ENCODE results near the gene ACTL6A.

GRCh38 chr3:179544981-179545645 is 17.6 kb upstream of the ACTL6A start:
- TF ChIP-seq ZBTB33 (IDR thresholded peaks at IDR 0.05) (no peak), CTCF (IDR thresholded peaks at IDR 0.05; ENCODE audit: low read depth, low read length, missing input control) (no peak), GABPA (IDR thresholded peaks at IDR 0.05 in 1 of 2, conservative IDR thresholded peaks at IDR 0.05 in 1 of 2) (no peak), RAD21 (IDR thresholded peaks at IDR 0.05) (no peak), FOXA1 (IDR thresholded peaks at IDR 0.05) (no peak), JUND (IDR thresholded peaks at IDR 0.05) (no peak), EGR1 (IDR thresholded peaks at IDR 0.05; ENCODE audit: low read depth in 2 of 2) (no peak), HNF4G (IDR thresholded peaks at IDR 0.05) (no peak), TAF1 (conservative IDR thresholded peaks at IDR 0.05) (no peak), REST (IDR thresholded peaks at IDR 0.05) (no peak), MAX (IDR thresholded peaks at IDR 0.05) (no peak), YY1 (IDR thresholded peaks at IDR 0.05) (no peak), ATF3 (IDR thresholded peaks at IDR 0.05) (no peak), SP1 (IDR thresholded peaks at IDR 0.05) (no peak)

Data from liver (tissue), 3 donors.